Activated CD4-positive, alpha-beta memory T cell treated with anti-CD3 and anti-CD28 coated beads for 36 hours (primary cell): ENCODE data around the gene NPLOC4. TPM values are rescaled to one million over a fixed set of nuclear protein-coding genes. Genes with fewer than 3 reads are reported as not detected.

ENCODE experiments used
- CTCF ChIA-PET: fragments of 350-600 bp; sonication (Branson Sonifier 250); formaldehyde crosslinking; loops from one replicate; lab custom pipeline; 2021; ENCODE audit warnings: antibody characterized with exemption, inconsistent platforms; lab: Charles Lee
- POLR2A ChIA-PET: fragments of 350-600 bp; sonication (Branson Sonifier 250); formaldehyde crosslinking; loops from one replicate; lab custom pipeline; 2021; ENCODE audit warnings: antibody characterized with exemption; lab: Charles Lee
- DNase-seq: peaks from one replicate; pipeline ENCODE4 v3.0.0-alpha.2; 2020
- H3K27ac Mint-ChIP-seq: one replicate; pipeline ENCODE4 v1.8.0; 2021; ENCODE audit warnings: mixed read lengths
- H3K27me3 Mint-ChIP-seq: one replicate; pipeline ENCODE4 v1.8.0; 2021; ENCODE audit warnings: mixed read lengths
- H3K36me3 Mint-ChIP-seq: one replicate; pipeline ENCODE4 v1.8.0; 2021; ENCODE audit warnings: mixed read lengths
- H3K4me1 Mint-ChIP-seq: one replicate; pipeline ENCODE4 v1.8.0; 2021; ENCODE audit warnings: low read depth, mixed read lengths
- H3K4me3 Mint-ChIP-seq: one replicate; pipeline ENCODE4 v1.8.0; 2021; ENCODE audit warnings: mild to moderate bottlenecking, mixed read lengths
- H3K9me3 Mint-ChIP-seq: one replicate; pipeline ENCODE4 v1.8.0; 2021; ENCODE audit warnings: mixed read lengths
- intact Hi-C: fragments of 100-400 bp; cut with micrococcal nuclease; formaldehyde crosslinking; loops from one replicate; pipeline ENCODE4 v1.15.1; 2023
- total RNA-seq, 2 experiments: library from RNA; stranded (reverse); gene quantifications; one replicate each; pipeline ENCODE4 v1.2.3, GENCODE V29; 2021

The NPLOC4 gene
- total RNA-seq, 2 experiments from 2014 or later = 78.4 to 93.2 TPM

DNA sequence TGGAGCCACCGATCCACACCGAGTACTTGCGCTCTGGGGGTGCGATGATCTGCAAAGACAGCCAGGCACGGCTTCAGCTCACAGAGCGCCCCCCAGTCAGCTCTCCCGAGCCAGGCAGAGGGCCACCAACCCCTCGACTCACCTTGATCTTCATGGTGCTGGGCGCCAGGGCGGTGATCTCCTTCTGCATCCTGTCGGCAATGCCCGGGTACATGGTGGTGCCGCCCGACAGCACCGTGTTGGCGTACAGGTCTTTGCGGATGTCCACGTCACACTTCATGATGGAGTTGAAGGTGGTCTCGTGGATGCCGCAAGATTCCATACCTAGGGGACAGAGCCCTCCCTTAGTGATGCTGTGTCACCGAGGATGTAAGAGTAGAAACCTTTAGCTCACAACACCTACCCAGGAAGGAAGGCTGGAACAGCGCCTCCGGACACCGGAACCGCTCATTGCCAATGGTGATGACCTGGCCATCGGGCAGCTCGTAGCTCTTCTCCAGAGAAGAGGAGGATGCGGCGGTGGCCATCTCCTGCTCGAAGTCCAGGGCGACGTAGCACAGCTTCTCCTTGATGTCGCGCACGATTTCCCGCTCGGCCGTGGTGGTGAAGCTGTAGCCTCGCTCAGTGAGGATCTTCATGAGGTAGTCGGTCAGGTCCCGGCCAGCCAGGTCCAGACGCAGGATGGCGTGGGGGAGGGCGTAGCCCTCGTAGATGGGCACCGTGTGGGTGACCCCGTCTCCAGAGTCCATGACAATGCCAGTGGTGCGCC is 125.9 kb downstream of the NPLOC4 start:
- peak overlapping the region; percentile 89 for H3K4me3 Mint-ChIP-seq
- H3K9me3 Mint-ChIP-seq = no peaks in the 10 kb centered on the region
- H3K27ac Mint-ChIP-seq = peak overlapping the region; percentile 86
- H3K4me1 Mint-ChIP-seq = peaks cover 23% of the 10 kb centered on the region
- CTCF ChIA-PET = interaction anchor here (1.0 to 1.7 kb wide), 3 partner anchors 26 to 219 kb away, joined by 3 to 4 read pairs (median 3); no protein-coding TSS in a partner anchor
- no peaks in the 10 kb centered on the region for H3K27me3 Mint-ChIP-seq
- POLR2A ChIA-PET = interaction anchor here (0.8 to 1.2 kb wide), 5 partner anchors 22 to 154 kb away, joined by 3 to 5 read pairs (median 3); partner anchors contain the start of gene FAAP100
- intact Hi-C loops = no loop called here
- H3K36me3 Mint-ChIP-seq = peaks cover 41% of the 10 kb centered on the region
- peak; percentile 60 for DNase-seq

DNA sequence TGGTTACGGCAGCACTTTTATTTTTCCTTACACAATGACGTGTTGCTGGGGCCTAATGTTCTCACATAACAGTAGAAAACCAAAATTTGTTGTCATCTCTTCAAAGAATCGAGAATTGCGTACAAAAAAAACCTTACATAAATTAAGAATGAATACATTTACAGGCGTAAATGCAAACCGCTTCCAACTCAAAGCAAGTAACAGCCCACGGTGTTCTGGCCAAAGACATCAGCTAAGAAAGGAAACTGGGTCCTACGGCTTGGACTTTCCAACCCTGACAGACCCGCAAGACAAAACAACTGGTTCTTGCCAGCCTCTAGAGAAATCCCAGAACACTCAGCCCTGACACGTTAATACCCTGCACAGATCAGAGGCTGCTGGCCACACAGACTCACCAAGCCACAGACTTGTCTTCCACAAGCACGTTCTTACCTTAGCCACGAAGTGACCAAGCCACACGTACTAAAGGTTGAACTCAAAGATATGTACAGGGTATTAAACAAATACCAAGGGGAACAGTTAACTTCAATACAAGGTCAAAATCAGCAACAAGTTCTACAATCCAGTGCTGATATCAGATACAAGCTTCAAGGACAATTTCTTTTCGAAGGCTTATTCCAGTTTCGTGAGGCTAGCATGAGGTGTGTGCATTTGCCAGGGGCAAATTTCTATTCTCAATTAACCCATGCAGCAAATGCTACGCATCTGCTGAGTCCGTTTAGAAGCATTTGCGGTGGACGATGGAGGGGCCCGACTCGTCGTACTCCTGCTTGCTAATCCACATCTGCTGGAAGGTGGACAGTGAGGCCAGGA is 126.7 kb downstream of the NPLOC4 start:
- intact Hi-C loops = no loop called here
- Mint-ChIP-seq H3K4me1 (peaks cover 19% of the 10 kb centered on the region), H3K4me3 (peak overlapping the region; percentile 89), H3K36me3 (peaks cover 41% of the 10 kb centered on the region), H3K27me3 (no peaks in the 10 kb centered on the region), H3K9me3 (no peaks in the 10 kb centered on the region), H3K27ac (peak overlapping the region; percentile 86)
- peak; percentile 29 for DNase-seq
- ChIA-PET POLR2A (interaction anchor here (1.1 to 1.2 kb wide), 2 partner anchors 21 to 42 kb away, joined by 3 to 5 read pairs; partner anchors contain the start of gene FAAP100), CTCF (interaction anchor here (1.7 kb wide), 1 partner anchor 25 kb away, joined by 4 read pairs; no protein-coding TSS in a partner anchor)

DNA sequence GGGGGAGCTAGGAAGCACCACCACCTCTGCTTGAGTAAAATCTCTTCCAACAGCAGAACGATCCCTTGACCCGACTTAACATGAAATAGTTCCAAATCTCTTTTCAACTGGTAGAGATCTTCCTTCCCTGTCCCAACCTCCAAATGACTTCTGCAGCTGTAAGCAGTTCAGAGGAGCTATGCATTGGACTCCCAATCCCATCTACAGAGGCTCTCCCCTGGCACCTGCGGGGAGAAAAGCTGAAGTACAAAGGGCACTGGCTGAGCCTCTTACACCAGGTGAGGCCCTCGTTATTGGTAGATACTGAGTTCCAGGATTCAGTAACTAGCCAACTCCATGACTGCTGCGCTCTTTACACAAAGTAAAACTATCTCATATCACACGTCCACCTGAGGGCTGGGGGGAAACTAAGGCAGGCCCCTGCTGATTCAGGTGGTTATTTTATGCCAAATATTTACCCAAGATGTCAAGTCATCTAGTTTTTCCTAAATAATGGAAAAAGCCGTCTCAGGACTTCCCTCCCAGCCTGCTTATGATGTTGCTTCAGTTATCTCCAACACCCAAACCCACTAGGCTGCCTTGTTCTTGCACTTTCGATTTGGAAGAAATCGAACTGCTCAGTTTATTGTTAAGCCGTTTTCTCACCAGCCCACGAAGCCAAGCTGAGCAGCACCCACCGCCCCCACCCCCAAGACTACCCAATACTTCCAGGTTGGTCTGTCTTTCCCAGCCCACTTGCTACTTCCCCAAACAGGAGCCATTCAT is 127.5 kb downstream of the NPLOC4 start:
- no peaks in the 10 kb centered on the region for H3K27me3 Mint-ChIP-seq
- DNase-seq = peak; percentile 51
- intact Hi-C loops = no loop called here
- peak overlapping the region; percentile 86 for H3K27ac Mint-ChIP-seq
- H3K9me3 Mint-ChIP-seq = no peaks in the 10 kb centered on the region
- ChIA-PET CTCF (interaction anchor here (1.1 to 1.8 kb wide), 3 partner anchors 10 to 257 kb away, joined by 3 to 7 read pairs (median 5); no protein-coding TSS in a partner anchor), POLR2A (interaction anchor here (0.6 to 1.4 kb wide), 5 partner anchors 9 to 127 kb away, joined by 3 to 8 read pairs (median 5); partner anchors contain the start of genes FAAP100 and NPLOC4)
- peaks cover 41% of the 10 kb centered on the region for H3K36me3 Mint-ChIP-seq
- H3K4me3 Mint-ChIP-seq = peak overlapping the region; percentile 89
- peaks cover 19% of the 10 kb centered on the region for H3K4me1 Mint-ChIP-seq

DNA sequence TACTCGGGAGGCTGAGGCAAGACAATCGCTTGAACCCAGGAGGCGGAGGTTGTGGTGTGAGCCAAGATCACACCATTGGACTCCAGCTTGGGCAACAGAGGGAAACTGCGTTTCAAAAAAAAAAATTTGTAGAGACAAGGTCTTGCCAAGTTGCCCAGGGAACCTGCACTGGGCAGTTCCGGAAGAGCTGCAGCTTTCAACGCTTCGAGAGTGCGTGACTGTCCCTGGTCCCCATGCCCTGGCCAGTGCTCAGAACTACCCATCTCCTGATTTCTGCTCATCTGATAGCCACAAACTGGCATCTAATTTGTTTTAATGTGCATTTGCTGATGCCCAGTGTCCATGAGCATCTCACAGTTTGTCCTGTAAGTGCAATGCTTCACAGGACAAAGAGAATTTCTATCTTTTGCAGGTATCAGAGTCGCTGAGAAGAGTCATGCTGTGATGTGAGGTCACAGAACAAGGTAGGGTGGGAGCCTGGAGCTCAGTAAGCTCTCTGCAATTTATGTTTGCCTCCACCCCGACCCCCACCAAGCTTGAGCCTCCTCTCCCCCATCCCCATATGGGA is 128.2 kb downstream of the NPLOC4 start:
- Mint-ChIP-seq H3K4me1 (peaks cover 19% of the 10 kb centered on the region), H3K27ac (peak overlapping the region; percentile 86), H3K27me3 (no peaks in the 10 kb centered on the region), H3K36me3 (peaks cover 41% of the 10 kb centered on the region), H3K4me3 (peak overlapping the region; percentile 89), H3K9me3 (no peaks in the 10 kb centered on the region)
- intact Hi-C loops = no loop called here
- POLR2A ChIA-PET = interaction anchor here (0.6 to 1.4 kb wide), 5 partner anchors 9 to 128 kb away, joined by 3 to 8 read pairs (median 3); partner anchors contain the start of genes FAAP100 and NPLOC4
- CTCF ChIA-PET = interaction anchor here (0.6 to 1.8 kb wide), 5 partner anchors 10 to 256 kb away, joined by 3 to 7 read pairs (median 3); no protein-coding TSS in a partner anchor
- no peak for DNase-seq

Other genes with a start within 250 kb of the NPLOC4 start
- under 1 TPM in 1 of 2 experiments, not detected in 1; 0.10 TPM for gene BAHCC1, start 241.7 kb downstream of the NPLOC4 start, total RNA-seq
- 1,000 to 10,000 TPM; 3,773 to 3,928 TPM for gene ACTG1, start 124.3 kb downstream of the NPLOC4 start, total RNA-seq
- gene FSCN2, start 108.7 kb downstream of the NPLOC4 start, total RNA-seq = under 1 TPM; 0.33 to 0.46 TPM
- 10 to 100 TPM; 33.5 to 39.7 TPM for gene FAAP100, start 84.8 kb downstream of the NPLOC4 start, total RNA-seq
- under 1 TPM; 0.36 to 0.45 TPM for gene TSPAN10, start 84 bp upstream of the NPLOC4 start, total RNA-seq
- gene PDE6G, start 19.4 kb upstream of the NPLOC4 start, total RNA-seq = 1 to 10 TPM; 1.1 to 1.5 TPM
- 10 to 100 TPM; 49.6 to 57.7 TPM for gene OXLD1, start 29.5 kb upstream of the NPLOC4 start, total RNA-seq
- gene CCDC137, start 29.6 kb upstream of the NPLOC4 start, total RNA-seq = 10 to 100 TPM; 34.0 to 36.8 TPM
- 10 to 100 TPM; 15.1 to 17.1 TPM for gene ARL16, start 46.7 kb upstream of the NPLOC4 start, total RNA-seq
- 100 to 1,000 TPM in 1 of 2 experiments, 10 to 100 TPM in 1; 96.9 to 111 TPM for gene HGS, start 46.9 kb upstream of the NPLOC4 start, total RNA-seq
- 100 to 1,000 TPM; 112 to 118 TPM for gene MRPL12, start 66.3 kb upstream of the NPLOC4 start, total RNA-seq
- 10 to 100 TPM; 25.1 to 25.7 TPM for gene SLC25A10, start 75.2 kb upstream of the NPLOC4 start, total RNA-seq
- not detected for gene GCGR, start 167.0 kb upstream of the NPLOC4 start, total RNA-seq
- gene MCRIP1, start 196.2 kb upstream of the NPLOC4 start, total RNA-seq = 10 to 100 TPM; 67.4 to 68.3 TPM
- gene PPP1R27, start 197.9 kb upstream of the NPLOC4 start, total RNA-seq = not detected
- gene P4HB, start 223.4 kb upstream of the NPLOC4 start, total RNA-seq = 100 to 1,000 TPM; 358 to 367 TPM
- gene ARHGDIA, start 234.2 kb upstream of the NPLOC4 start, total RNA-seq = 100 to 1,000 TPM; 526 to 531 TPM